Keratinocyte (primary cell): ENCODE measurements around the gene SOST.

Source experiments
- CTCF ChIP-seq, 3 experiments: IDR thresholded peaks in 1 of 3; conservative IDR thresholded peaks in 1 of 3; optimal IDR thresholded peaks in 1 of 3; 2 replicates in 2 of 3; 3 replicates in 1 of 3; pipeline versions ENCODE3 to v1.5.1; 2011; ENCODE audit warnings: low read length in 3 of 3, mild to moderate bottlenecking in 3 of 3, moderate library complexity in 2 of 3, control low read depth in 1 of 3, inconsistent platforms in 1 of 3; ENCODE audit not compliant: insufficient read depth in 2 of 3; ENCODE audit errors: extremely low read depth in 1 of 3
- EZH2 ChIP-seq: IDR thresholded peaks from one replicate; pipeline ENCODE4 v1.6.1; 2012; ENCODE audit warnings: inconsistent platforms, mild to moderate bottlenecking, low read length, moderate library complexity

GRCh38 chr17:43788540-43788939 lies 29.9 kb upstream of the SOST start:
- TF ChIP-seq CTCF (optimal IDR thresholded peaks at IDR 0.05 in 1 of 3, IDR thresholded peaks at IDR 0.05 in 1 of 3, conservative IDR thresholded peaks at IDR 0.05 in 1 of 3; ENCODE audit: extremely low read depth in 1 of 3, insufficient read depth in 2 of 3, low read length in 3 of 3): no peak
- TF ChIP-seq EZH2: no peak
